HG03558 (cell line): ENCODE results near the gene WNT3.
"Not testable (repeated sequence)": the region's sequence is repeated elsewhere in the genome, so short reads cannot be mapped to it uniquely, and the experiment has no call there.

Experiments
- ATAC-seq: cut with Tn5 transposase; IDR thresholded peaks from one replicate; pipeline ENCODE4 v1.9.1; 2021; ENCODE audit warnings: moderate number of reproducible peaks; ENCODE audit not compliant: unreplicated experiment; ENCODE audit errors: extremely low read depth

The WNT3 gene, protein sequence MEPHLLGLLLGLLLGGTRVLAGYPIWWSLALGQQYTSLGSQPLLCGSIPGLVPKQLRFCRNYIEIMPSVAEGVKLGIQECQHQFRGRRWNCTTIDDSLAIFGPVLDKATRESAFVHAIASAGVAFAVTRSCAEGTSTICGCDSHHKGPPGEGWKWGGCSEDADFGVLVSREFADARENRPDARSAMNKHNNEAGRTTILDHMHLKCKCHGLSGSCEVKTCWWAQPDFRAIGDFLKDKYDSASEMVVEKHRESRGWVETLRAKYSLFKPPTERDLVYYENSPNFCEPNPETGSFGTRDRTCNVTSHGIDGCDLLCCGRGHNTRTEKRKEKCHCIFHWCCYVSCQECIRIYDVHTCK

DNA sequence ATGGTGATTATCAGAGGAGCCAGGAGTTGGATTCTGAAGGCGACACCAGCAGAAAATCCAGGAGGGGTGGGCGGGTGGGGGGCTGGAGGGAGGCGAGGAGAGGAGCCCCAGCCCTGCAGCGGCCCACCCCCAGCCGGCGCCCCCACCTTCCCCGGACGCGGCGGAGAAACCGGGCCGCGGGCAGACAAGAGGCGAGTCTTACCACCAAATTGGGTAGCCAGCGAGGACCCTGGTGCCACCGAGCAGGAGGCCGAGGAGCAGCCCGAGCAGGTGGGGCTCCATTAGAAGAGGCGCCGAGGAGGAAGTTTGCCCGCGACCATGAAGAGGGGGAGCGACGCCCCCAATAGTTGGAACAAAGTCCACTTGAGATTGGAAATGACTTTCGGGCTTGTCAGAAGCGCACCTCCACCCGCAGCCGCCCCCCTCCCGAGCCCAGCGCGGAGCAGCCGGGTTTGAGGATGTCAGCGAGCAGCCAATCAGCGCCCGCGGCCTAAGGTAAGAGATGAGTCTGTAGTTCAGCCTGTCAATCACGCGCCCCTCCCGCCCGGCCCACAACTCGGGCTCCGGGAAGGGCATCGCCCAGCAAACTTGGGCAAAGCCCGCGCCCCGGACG lies at the start of gene WNT3:
Gene WNT3, minus strand, starts transcription at position 377 of the 613 bp plus-strand sequence. Its CDS starts 95 bp downstream, at position 282.
- no peak for ATAC-seq

DNA sequence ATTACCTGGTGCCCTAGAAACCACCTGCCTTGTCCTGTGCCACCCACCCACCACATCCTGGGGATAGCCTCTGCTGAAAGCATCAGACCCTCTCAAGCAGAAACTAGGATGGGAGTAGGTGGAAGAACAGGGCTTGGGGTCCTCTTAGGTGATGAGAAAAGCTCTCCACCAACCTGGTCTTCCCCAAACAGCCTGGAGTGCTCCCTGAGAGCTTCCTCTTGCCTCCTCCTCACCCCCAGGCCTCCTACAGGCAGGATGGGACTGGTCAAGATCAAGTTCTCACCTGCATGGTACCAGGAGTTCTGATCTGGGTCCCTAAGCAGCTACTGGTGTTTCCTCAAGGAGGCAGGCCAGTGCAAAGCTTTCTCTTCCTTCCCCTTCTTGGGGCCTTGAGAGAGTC lies 48.3 kb upstream of the WNT3 start:
- ATAC-seq: no peak

DNA sequence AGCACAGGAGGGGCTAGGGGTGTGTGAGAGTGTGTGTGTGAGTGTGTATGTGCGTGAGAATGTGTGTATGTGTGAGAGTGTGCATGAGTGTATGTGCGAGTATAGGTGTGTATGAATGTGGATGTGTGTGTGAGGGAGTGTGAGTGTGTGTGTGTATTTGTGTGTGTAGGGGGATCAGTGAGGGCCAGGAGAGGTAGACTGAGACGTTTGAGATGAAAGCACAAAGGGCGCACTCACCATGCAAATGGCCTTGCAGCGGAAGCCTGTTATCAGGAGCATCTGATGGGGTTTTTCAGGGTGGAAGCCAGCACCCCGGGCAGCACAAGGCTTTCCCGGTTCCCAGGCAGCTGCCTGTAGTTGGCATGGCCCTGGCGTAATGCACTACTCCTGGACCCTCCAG lies 47.8 kb upstream of the WNT3 start:
- no peak for ATAC-seq

DNA sequence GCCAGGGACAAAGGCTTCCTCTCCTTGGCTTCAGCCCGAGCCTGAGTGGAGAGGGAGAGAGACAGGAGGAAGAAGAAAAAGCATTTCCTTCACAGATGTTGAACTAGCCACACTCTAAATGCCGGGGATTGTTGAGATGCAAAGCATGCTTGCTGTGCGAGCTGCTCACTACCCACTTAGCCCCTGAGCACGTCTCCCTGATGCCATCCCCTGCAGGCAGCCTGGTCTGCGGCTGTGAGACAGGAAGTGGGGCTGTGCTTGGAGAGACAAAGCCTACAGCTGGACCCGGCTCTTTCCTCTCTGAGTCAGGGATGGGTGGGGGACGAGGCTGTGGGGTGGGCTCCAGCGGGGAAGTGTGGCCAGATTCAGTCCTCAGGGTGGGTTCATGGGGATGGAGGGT lies 46.6 kb upstream of the WNT3 start:
- no peak for ATAC-seq

DNA sequence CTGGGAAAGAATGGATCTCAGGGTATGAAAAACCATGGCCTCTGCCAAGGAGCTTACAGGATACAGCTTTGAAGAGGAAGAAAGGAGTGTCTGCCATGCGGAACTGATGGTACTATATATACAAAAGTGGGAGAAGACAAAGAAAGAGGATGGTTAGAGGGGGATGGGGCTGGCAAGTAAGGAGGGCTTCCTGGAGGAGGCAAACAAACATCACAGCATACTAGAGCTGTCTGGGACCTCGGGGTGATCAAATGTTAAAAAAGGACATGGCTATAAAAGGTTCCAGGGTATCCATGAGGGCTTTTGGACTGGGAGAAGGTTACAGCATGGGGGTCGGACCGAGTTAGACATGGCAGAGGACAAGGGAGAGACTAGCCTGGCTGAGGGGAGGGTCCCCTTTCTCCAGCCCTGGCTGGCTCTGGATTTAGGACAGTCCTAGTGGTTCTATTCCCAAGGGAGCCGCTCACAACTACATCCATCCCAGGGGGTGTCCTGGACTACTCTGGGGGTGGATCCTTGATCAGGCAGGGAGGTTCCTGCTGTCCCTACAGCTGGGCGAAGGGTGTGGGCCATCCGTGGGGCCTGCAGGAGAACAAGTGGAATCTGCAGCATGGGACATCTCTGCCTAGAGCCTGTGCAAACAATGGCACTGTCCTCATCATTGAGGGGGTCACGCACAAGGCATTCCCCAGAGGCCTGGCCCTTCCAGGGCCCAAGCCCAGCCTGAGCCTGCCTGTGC lies 45.1 kb upstream of the WNT3 start:
- no peak for ATAC-seq

DNA sequence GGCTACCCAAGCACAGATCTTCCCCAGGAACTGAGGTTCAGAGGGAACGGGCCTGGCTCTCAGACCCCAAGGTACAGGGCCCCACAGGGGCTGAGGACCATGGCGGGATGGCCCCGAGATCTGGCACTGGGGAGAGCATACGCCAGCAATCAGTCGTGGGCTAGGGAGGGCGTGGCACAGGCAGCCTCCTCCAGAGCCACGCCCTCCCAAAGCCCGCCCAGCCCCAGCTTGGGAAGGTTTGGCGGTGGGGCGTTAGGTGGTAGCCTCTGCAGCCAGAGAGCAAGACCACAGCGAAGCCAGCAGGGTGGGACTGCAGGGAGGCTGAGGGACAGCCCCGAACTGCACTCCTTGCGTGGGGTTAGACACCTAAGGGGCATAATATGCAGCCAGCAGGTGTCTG lies 44.5 kb upstream of the WNT3 start:
- no peak for ATAC-seq

DNA sequence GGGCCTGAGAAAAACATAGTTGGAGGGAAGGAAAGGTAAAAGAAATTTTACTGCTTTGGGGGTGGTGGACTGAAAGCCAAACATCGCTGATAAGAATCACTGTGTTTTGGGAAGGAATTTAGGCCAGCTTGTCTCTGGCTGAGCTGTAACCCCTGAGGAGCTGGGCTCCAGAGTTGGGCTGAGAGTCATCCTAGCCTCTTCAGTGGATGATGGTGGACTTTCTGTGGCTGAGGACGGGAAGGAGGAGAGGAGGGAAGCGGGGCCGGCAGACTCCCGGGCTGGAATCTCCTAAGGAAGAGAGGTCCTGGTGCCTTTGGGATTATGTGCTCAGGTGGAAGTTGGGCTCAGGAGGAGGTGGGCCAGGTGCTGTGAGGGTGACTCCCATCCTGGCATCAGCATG lies 41.5 kb upstream of the WNT3 start:
- ATAC-seq: no peak

DNA sequence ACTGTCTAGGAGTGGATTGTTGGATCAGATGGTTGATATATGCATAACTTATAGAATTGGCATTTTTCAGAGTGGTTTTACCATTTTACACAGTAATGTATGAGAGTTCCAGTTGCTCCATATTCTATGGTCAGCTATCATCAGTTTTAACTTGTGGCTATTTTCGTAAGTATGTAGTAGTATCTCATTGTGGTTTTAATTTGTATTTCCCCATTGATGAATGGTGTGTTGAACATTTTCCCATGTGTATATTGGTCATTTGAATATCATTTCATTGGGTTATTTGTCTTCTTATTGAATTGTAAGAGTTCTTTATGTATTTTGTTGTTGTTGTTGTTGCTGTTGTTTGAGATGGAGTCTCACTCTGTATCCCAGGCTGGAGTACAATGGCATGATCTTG lies 39.1 kb upstream of the WNT3 start:
- no peak for ATAC-seq

DNA sequence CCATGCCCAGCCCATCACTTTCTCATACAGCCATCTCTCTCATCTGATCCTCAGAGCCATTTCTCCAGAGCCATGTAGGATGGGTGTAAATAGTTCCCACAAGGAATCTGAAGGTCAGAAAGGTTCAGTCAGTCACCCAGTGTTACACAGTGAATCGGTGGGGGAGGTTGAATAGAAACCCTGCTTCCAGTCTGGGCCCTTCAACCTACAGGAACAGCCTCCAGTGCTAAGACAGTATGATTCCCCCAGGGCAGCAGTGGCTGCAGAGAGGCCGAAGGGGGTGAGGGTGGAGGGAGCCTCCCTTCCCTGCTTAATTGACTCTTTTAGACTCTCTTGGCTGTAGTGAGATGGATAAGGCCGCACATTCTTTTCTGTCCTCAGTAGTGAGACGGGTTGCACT lies 36.5 kb upstream of the WNT3 start:
- no peak for ATAC-seq

DNA sequence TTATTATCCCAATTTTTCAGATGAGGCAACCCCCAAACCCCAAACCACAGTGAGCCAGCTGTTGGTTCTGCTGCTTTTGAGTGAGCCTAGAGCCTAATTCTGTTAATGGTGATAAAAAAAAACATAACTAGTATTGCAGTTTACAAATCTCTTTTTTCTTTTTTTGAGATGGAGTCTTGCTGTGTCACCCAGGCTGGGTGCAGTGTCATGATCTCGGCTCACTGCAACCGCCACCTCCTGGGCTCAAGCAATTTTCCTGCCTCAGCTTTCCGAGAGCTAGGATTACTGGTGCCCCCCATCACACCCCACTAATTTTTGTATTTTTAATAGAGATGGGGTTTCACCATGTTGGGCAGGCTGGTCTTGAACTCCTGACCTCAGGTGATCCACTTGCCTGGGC lies 36.0 kb upstream of the WNT3 start:
- no peak for ATAC-seq

DNA sequence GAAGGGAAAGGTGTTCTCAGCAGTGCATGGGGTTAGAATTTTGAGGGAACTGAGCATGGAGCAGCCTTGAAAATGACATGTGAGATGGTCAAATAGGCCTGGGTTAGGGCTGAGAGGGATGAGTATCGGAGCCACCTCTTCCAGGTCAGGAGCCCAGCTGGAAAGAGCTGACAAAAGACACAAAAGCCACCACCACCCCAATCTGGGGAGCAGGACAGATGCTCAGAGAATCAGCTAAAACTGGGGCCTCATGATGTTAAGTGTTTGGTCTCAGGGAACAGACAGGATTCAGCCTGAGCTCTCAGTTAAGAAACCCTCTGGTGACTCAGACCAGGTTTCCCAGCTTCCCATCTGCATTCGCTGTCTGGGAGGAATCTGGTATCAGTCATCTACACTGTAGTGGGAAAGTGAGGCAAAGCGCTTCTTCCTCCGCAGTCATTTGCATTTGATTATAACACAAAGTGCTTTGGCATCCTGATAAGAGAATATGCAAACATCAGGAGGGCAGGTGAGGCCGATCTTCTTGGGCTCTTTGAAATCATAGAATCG lies 35.5 kb upstream of the WNT3 start:
- ATAC-seq: no peak

DNA sequence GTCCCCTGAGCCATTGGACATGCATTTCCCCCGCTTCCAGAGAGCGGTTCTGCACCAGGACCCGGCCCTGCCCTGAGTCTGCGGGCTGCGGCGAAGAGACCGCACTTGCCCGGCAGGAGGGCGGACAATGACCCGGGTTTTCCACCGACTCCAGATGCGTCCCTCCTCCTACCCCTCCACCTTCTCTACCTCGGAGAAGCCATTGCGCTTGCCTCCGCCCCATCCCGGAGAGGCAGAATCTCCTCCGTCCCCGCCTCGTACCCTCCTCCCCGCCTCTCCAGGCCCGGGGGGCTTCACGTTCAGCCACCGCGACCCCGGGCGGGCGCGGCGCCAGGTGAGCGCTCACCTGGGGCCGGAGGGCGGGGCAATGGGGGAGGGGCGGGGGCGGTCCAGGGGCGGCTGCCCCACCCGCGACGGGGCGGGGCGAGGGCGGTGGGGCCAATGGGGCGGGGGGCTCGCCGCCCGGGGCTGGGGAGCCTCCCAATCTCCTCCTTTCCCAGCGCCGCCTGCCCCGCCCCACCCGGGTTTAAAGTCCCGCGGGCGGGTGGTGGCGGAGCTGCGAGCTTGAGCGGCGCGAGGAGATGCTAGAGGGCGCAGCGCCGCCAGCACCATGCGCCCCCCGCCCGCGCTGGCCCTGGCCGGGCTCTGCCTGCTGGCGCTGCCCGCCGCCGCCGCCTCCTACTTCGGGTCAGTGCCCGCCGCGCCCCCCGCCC lies 32.7 kb upstream of the WNT3 start, which contains the start of gene WNT9B:
Gene WNT9B, plus strand, starts transcription at position 555 of the 713 bp plus-strand sequence. Its CDS starts 56 bp downstream, at position 611.
- ATAC-seq: no peak

DNA sequence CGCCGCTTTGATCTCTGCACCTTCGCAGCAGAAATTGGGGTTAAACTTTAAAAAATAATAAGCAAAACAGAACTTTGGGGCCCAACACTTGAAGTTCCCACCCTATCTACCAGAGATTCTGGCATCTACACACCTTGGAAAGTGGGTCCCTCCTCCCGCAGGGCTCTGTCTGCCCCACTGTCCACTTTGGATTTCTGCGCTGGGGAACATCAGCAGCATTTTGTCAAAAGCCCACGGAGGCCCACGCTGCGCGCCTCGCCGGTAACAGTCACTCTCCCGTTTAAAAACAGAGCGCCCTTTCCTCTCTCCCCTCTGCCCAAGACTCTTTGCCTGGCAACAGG lies 32.2 kb upstream of the WNT3 start:
- ATAC-seq: no peak

DNA sequence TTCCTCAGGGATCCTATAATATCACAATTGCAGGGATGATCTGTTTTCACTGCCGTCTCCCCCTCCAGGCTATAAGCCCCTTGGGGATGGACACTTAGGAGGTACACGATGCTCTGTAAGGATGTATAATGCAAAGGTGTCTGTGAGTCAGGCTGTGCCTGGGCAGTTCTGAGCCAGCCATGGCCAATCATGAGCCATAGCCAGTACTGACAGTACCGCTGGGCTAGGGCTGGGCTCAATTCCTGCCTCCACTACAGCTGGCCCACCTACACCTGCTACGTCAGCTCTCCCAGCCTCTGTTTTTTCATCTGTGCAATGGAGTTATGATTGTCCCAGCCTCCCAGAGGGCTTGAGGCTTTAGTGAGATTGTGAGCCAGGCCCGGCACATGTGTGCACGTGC lies 30.0 kb upstream of the WNT3 start:
- ATAC-seq: no peak

DNA sequence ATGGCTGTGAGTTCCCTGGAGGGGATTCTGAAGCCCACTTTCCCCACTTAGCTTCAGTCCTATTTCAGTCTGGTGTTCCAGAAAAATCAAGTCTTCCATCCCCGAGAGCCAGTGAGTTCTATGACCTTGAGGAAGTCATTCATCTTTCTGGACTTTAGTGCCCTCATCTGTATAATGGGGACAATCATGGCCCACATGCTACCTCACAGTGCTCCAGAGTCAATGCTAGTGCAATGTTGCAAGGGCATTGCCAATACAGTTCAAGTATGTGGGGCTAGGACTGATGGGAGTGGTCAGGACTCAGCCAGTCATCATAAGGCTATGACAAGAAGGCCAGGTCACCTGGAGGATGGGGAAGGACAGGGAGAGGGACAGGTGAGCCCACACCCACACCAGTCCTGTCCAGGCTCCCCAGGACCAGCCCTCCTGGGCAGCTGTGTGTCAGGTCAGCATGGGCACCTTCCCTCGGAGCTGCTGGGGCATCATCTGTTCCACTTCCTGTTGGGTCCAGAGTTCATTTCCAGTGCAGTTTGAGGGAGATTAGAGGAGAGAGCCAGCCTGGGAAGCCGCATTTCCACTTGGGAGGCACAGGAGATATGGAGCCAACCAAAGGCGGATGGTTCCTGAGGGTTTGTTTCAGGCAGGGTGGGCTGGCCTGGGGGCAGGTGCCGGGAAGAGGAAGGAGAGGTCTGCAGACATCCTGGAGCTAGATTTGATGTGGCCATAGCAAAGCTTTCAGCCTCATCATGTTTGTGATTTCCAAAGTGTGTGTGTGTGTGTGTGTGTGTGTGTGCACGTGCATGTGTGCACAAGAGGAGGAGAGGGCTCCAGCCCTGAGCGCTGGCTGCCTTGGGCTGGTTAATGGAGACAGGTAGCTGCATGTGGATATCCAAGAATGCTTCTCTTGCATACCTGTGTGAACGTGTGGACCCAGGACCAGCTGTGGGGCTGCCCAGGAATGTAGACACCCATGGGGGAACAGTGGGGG lies 29.0 kb upstream of the WNT3 start:
- ATAC-seq: no peak

DNA sequence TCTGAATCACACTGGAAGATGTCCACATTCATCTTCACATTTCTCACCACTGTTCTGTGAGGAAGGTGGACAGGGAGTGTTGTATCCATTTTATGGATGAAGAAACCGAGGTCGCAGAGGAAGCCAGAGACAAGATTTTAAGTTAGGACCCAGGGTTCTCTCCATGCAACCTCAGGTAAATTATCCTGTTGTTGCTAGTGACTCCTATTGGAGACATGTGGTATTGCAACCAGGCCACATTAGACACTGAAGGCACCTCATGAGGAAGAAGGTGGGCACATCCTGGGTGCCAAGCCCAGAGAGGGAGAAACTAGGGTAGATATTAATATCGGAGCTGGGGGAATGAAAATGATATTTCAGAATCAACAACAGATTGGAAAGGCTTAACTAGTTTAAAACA lies 24.3 kb upstream of the WNT3 start:
- no peak for ATAC-seq

DNA sequence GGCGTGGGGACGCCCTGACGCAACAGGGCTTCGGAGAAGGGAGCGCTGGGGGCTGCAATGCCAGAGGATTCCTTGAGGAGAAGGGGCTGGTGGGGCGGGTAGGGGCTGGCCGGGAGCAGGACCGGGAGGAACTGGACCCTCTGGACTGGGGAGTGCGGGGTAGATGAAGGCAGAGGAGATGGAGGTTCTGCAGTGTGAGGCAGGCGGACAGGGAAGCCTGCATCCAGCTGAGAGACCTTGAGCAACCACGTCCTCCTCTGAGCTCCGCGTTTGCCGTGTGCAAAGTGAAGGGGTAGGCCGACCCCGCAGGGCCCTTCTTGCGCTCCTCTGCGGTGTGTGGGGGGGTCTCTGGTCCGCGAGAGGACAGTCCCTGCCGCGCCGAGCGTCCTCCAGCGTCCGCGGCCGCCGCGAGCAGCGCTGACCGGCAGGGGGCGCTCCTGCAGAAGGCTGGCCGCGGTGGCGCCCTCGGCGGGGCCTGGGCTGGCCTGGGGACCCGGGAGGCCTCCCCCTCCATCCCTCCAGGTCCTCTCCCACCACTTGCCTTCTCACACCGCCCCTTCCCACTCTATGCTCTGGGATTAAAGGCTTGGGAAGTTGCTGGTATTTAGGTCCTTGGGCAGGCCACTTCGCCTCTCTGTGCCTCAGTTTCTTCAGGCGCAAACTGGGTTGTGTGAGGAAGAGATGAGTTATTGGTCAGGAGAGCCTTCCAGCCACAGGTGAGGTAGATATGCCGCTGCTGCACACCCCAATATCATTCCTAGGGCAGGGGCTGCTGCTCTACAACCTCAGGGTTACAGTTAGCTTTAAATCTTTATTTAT lies 23.3 kb upstream of the WNT3 start:
- ATAC-seq: no peak

DNA sequence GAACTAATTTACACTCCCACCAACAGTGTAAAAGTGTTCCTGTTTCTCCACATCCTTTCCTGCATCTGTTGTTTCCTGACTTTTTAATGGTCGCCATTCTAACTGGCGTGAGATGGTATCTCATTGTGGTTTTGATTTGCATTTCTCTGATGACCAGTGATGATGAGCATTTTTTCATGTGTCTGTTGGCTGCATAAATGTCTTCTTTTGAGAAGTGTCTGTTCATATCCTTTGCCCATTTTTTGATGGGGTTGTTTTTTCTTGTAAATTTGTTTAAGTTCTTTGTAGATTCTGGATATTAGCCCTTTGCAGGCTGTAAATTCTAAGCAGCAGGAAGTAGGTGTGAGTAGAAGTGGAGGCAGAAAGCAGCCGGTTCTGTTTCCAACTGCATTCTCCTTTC lies 22.1 kb upstream of the WNT3 start:
- not testable (repeated sequence) for ATAC-seq

DNA sequence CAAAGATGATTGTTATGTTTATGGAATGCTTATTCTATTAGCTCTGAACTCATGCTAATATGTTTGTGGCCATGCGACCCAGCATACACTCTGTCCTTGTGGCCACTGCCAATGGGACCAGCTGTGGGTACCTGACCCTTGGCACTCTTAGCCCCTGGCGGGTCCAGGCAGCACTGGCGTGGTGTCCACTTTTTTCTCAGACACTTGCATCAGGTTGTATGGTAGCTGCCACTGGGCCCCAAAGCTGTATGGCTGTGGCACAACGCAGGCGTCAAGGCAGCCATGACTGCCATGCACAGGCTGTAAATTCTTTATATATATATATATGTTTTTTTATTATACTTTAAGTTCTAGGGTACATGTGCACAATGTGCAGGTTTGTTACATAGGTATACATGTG lies 20.7 kb upstream of the WNT3 start:
- no peak for ATAC-seq
